Stromal cell of bone marrow (primary cell): ENCODE results near the gene STXBP6.

Source experiments
- DNase-seq: peaks from one replicate; pipeline ENCODE4 v3.0.0-alpha.2; 2012; ENCODE audit warnings: low read depth

Gene STXBP6

GRCh38 chr14:24887623-24888304, 162.2 kb downstream of the STXBP6 start:
- DNase-seq = no peak

- no peak for DNase-seq
Measured at GRCh38 chr14:24885410-24885913, 164.5 kb downstream of the STXBP6 start.

- peak; percentile 69 for DNase-seq
Measured at GRCh38 chr14:24883576-24883975, 166.4 kb downstream of the STXBP6 start.

GRCh38 chr14:24881116-24881893, 168.6 kb downstream of the STXBP6 start:
- no peak for DNase-seq

- no peak for DNase-seq
Measured at GRCh38 chr14:24880689-24881088, 169.3 kb downstream of the STXBP6 start.

GRCh38 chr14:24879661-24880386, 170.1 kb downstream of the STXBP6 start:
- peak; percentile 59 for DNase-seq

GRCh38 chr14:24876996-24877395, 173.0 kb downstream of the STXBP6 start:
- DNase-seq = no peak

GRCh38 chr14:24875991-24876878, 173.7 kb downstream of the STXBP6 start:
- DNase-seq = no peak

GRCh38 chr14:24875203-24875838, 174.6 kb downstream of the STXBP6 start:
- peak; percentile 28 for DNase-seq

- DNase-seq = no peak
Measured at GRCh38 chr14:24874514-24875202, 175.3 kb downstream of the STXBP6 start.

- no peak for DNase-seq
Measured at GRCh38 chr14:24873551-24873950, 176.4 kb downstream of the STXBP6 start.

- DNase-seq = no peak
Measured at GRCh38 chr14:24870949-24871701, 178.8 kb downstream of the STXBP6 start.

- DNase-seq = no peak
Measured at GRCh38 chr14:24868389-24868788, 181.6 kb downstream of the STXBP6 start.

GRCh38 chr14:24866067-24866639, 183.8 kb downstream of the STXBP6 start:
- DNase-seq = no peak

GRCh38 chr14:24863968-24864684, 185.8 kb downstream of the STXBP6 start:
- DNase-seq = no peak

- no peak for DNase-seq
Measured at GRCh38 chr14:24861083-24861630, 188.8 kb downstream of the STXBP6 start.

- DNase-seq = no peak
Measured at GRCh38 chr14:24859559-24859958, 190.4 kb downstream of the STXBP6 start.

- no peak for DNase-seq
Measured at GRCh38 chr14:24858684-24859083, 191.3 kb downstream of the STXBP6 start.
